Sigmoid colon (tissue), 7 donors: Measurements from ENCODE around the gene MTA1. TPM values are rescaled to one million over a fixed set of nuclear protein-coding genes. Genes with fewer than 3 reads are reported as not detected.

ENCODE experiments used
- DNase-seq: peaks from one replicate; pipeline ENCODE4 v3.0.0-alpha.2; 2019
- H3K27ac ChIP-seq, 4 donors: fragments of 200-600 bp; sonication (generic); one replicate each; pipeline ENCODE4 v1.5.1; 2016 to 2019; ENCODE audit warnings: mild to moderate bottlenecking in 1 of 4
- H3K27me3 ChIP-seq, 3 donors: fragments of 200-600 bp; sonication (generic); one replicate each; pipeline ENCODE4 v1.5.1; 2019; ENCODE audit warnings: mild to moderate bottlenecking in 1 of 3
- H3K36me3 ChIP-seq, 4 donors: fragments of 200-600 bp; sonication (generic); one replicate each; pipeline ENCODE4 v1.5.1; 2016 to 2019
- H3K4me1 ChIP-seq, 4 donors: fragments of 200-600 bp; sonication (generic); one replicate each; pipeline ENCODE4 v1.5.1; 2017 to 2019
- H3K4me3 ChIP-seq, 4 donors: fragments of 200-600 bp; sonication (generic); one replicate each; pipeline ENCODE4 v1.5.1; 2017 to 2019; ENCODE audit warnings: mild to moderate bottlenecking in 2 of 4, moderate library complexity in 1 of 4
- H3K9me3 ChIP-seq, 4 donors: fragments of 200-600 bp in 3 of 4; sonication (generic) in 3 of 4; one replicate each; pipeline versions ENCODE4 v1.5.1 to v1.6.1; 2013 to 2019
- EP300 ChIP-seq, 4 donors: sonication (generic); formaldehyde crosslinking; IDR thresholded peaks; one replicate each; pipeline ENCODE4 v1.6.1; 2017; ENCODE audit warnings: antibody characterized with exemption in 4 of 4
- POLR2A ChIP-seq, 2 donors: fragments of 450-650 bp; IDR thresholded peaks; one replicate each; pipeline ENCODE4 v1.6.1; 2016; ENCODE audit warnings: antibody characterized with exemption in 2 of 2, mild to moderate bottlenecking in 2 of 2, moderate library complexity in 2 of 2
- POLR2AphosphoS5 ChIP-seq, 4 donors: sonication (generic); formaldehyde crosslinking; IDR thresholded peaks; one replicate each; pipeline ENCODE4 v1.6.1; 2017; ENCODE audit warnings: antibody characterized with exemption in 4 of 4
- whole genome bisulfite sequencing, 2 donors: extraction: QIAGEN DNeasy Blood & Tissue Kit; methylation state at CpG; one replicate each; pipeline ENCODE4 v1.1.7; 2013; 5-methylcytosine and 5-hydroxymethylcytosine counted together
- intact Hi-C: fragments of 100-400 bp; cut with DNase I; formaldehyde crosslinking; loops from one replicate; pipeline ENCODE4 v1.15.1; 2023
- polyA plus RNA-seq, 3 donors: library from polyadenylated mRNA; stranded (reverse); fragments of 200-250 nt; gene quantifications; one replicate each; pipeline ENCODE4 v1.2.3, GENCODE V29; 2013
- total RNA-seq, 4 donors: library from RNA; depleted of rRNA; stranded (reverse); fragments of >200 nt; gene quantifications; one replicate each; pipeline ENCODE4 v1.1.0, GENCODE V29; 2016
- TF ChIP-seq, protein P1 (sequence below), 4 experiments: fragments of 450-650 bp in 3 of 4; fragments of 200-600 bp in 1 of 4; IDR thresholded peaks; one replicate each; pipeline ENCODE4 v1.5.1; 2016 to 2019; ENCODE audit warnings: antibody characterized with exemption in 4 of 4, mild to moderate bottlenecking in 3 of 4, moderate library complexity in 2 of 4
- donor health status: healthy with polysubstance abuse.
- donor health status: Bipolar disorder and iron deficiency.
- donor health status: healthy.

The MTA1 gene
- total and polyA plus RNA-seq, 7 donors, result 14.3 to 92.8 (median 44.7) TPM

DNA sequence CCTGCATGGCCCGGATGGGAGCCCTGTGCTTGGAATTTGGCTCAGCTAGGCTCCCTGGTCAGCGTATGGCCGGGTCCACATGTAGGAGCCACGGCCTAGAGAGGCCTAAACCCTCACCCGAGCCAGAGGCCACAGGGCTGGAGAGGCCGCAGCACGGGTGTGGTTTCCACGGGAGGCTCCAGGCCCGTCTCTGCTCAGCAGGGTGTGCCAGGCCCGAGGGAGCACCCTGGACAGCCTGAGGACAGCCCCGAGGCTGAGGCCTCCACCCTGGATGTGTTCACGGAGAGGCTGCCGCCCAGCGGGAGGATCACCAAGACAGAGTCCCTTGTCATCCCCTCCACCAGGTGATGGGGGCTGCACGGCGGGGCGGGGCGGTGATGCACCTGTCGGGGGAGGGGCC lies 38.9 kb upstream of the MTA1 start:
- intact Hi-C loops, result no loop called here
- Histone ChIP-seq H3K27me3 (no peaks in the 10 kb centered on the region), H3K9me3 (no peaks in the 10 kb centered on the region), H3K27ac (no peak overlapping the region), H3K36me3 (peaks cover 11 to 64% (median 29%) of the 10 kb centered on the region in 4 donors), H3K4me1 (no peaks in the 10 kb centered on the region), H3K4me3 (no peak overlapping the region)
- DNase-seq, result no peak
- TF ChIP-seq EP300 (IDR thresholded peaks at IDR 0.05) (no peak), POLR2A (IDR thresholded peaks at IDR 0.05) (no peak), POLR2AphosphoS5 (IDR thresholded peaks at IDR 0.05) (no peak)
- TF ChIP-seq, protein P1, sequence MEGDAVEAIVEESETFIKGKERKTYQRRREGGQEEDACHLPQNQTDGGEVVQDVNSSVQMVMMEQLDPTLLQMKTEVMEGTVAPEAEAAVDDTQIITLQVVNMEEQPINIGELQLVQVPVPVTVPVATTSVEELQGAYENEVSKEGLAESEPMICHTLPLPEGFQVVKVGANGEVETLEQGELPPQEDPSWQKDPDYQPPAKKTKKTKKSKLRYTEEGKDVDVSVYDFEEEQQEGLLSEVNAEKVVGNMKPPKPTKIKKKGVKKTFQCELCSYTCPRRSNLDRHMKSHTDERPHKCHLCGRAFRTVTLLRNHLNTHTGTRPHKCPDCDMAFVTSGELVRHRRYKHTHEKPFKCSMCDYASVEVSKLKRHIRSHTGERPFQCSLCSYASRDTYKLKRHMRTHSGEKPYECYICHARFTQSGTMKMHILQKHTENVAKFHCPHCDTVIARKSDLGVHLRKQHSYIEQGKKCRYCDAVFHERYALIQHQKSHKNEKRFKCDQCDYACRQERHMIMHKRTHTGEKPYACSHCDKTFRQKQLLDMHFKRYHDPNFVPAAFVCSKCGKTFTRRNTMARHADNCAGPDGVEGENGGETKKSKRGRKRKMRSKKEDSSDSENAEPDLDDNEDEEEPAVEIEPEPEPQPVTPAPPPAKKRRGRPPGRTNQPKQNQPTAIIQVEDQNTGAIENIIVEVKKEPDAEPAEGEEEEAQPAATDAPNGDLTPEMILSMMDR (IDR thresholded peaks at IDR 0.05), result no peak
- WGBS, 2 donors, result 91 to 92% methylated on average over 19 of the region's 19 CpGs

DNA sequence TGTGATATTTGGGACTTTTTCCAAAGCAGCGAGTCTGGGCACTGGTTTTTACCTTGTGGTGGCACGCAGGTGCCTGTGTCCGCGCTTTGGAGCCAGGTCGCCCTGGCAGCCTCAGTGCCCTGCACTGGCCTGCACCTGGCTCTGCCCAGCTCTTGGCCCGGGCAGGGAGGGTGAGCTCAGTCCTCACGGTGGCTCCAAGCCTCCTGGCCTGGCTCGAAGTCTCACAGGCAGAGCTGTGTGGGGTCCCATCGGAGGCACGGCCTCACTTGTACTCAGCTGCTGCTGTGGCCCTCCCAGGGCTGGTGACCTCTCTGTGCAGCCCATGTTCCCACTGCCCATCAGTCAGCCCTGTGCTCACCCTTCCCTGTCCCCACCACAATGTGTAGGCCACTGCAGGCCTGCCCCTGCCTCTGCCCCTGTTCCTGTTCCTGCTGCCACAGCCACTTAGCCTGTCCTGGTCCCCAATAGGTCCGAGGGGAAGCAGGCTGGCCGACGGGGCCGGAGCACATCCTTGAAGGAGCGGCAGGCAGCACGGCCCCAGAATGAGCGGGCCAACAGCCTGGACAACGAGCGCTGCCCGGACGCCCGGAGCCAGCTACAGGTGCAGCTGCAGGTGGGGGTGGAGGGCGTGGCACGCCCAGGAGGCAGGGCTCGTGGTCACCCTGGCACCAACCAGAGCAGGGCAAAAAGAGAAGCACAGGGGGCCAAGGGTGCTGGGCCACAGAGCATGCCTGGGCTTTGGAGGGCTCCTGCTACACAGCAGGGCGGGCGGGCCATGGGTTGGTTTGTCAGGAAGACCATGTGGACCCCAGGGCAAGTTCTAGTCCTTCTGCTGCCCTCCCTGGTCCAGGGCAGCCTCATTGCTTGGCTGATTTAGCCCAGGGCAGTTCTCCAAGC lies 37.9 kb upstream of the MTA1 start:
- H3K36me3 ChIP-seq, result peaks cover 11 to 73% (median 34%) of the 10 kb centered on the region in 4 donors
- 85 to 89% methylated on average over 27 of the region's 27 CpGs for WGBS, 2 donors
- no peak overlapping the region for H3K27ac ChIP-seq
- no peak for DNase-seq
- H3K4me3 ChIP-seq, result no peak overlapping the region
- intact Hi-C loops, result no loop called here
- no peaks in the 10 kb centered on the region for H3K4me1 ChIP-seq
- H3K27me3 ChIP-seq, result no peaks in the 10 kb centered on the region
- TF ChIP-seq, protein P1 (IDR thresholded peaks at IDR 0.05), result no peak
- TF ChIP-seq POLR2AphosphoS5 (IDR thresholded peaks at IDR 0.05) (no peak), EP300 (IDR thresholded peaks at IDR 0.05) (no peak), POLR2A (IDR thresholded peaks at IDR 0.05) (no peak)
- H3K9me3 ChIP-seq, result no peaks in the 10 kb centered on the region

GRCh38 chr14:105382343-105383082 lies 37.1 kb upstream of the MTA1 start:
- DNase-seq, result no peak
- Histone ChIP-seq H3K36me3 (peaks cover 11 to 81% (median 38%) of the 10 kb centered on the region in 4 donors), H3K9me3 (no peaks in the 10 kb centered on the region), H3K27ac (no peak overlapping the region), H3K27me3 (no peaks in the 10 kb centered on the region), H3K4me3 (no peak overlapping the region), H3K4me1 (no peaks in the 10 kb centered on the region)
- intact Hi-C loops, result no loop called here
- TF ChIP-seq, protein P1 (IDR thresholded peaks at IDR 0.05), result no peak
- no peak for TF ChIP-seq POLR2A (IDR thresholded peaks at IDR 0.05)
- no peak for TF ChIP-seq EP300 (IDR thresholded peaks at IDR 0.05)
- no peak for TF ChIP-seq POLR2AphosphoS5 (IDR thresholded peaks at IDR 0.05)
- 96% methylated on average over 26 of the region's 26 CpGs for WGBS, 2 donors

GRCh38 chr14:105383083-105383730 lies 36.4 kb upstream of the MTA1 start:
- intact Hi-C loops, result no loop called here
- WGBS, 2 donors, result 97 to 98% methylated on average over 32 of the region's 32 CpGs
- TF ChIP-seq EP300 (IDR thresholded peaks at IDR 0.05) (no peak), POLR2AphosphoS5 (IDR thresholded peaks at IDR 0.05) (no peak), POLR2A (IDR thresholded peaks at IDR 0.05) (no peak)
- no peaks in the 10 kb centered on the region for H3K27me3 ChIP-seq
- no peak overlapping the region for H3K4me3 ChIP-seq
- no peak overlapping the region for H3K27ac ChIP-seq
- H3K9me3 ChIP-seq, result no peaks in the 10 kb centered on the region
- no peak for DNase-seq
- H3K36me3 ChIP-seq, result peaks cover 11 to 88% (median 38%) of the 10 kb centered on the region in 4 donors
- no peaks in the 10 kb centered on the region for H3K4me1 ChIP-seq
